ENCODE results near the gene DEFB114. TPM values are rescaled to one million over a fixed set of nuclear protein-coding genes. Genes with fewer than 3 reads are reported as not detected.

The DEFB114 gene
- total RNA-seq, 1 donor = not detected

GRCh38 chr6:49980898-49981297 lies 16.9 kb upstream of the DEFB114 start:
- Histone ChIP-seq H3K27ac (ENCODE audit: low read depth, low read length) (no peak overlapping the region), H4K20me1 (ENCODE audit: insufficient read depth, low read length) (no peaks in the 10 kb centered on the region), H3K4me2 (ENCODE audit: insufficient read depth, low read length) (no peak overlapping the region), H3K36me3 (ENCODE audit: insufficient read depth, low read length) (no peaks in the 10 kb centered on the region), H3K4me1 (ENCODE audit: insufficient read depth, low read length) (no peaks in the 10 kb centered on the region), H3K9me3 (ENCODE audit: low read depth, low read length) (peaks cover 3% of the 10 kb centered on the region), H3K27me3 (ENCODE audit: insufficient read depth, low read length) (no peaks in the 10 kb centered on the region), H3K79me2 (ENCODE audit: insufficient read depth, low read length) (no peaks in the 10 kb centered on the region), H3K4me3 (ENCODE audit: insufficient read depth, low read length) (no peak overlapping the region), H2AFZ (ENCODE audit: low read length) (no peak overlapping the region)
- DNase-seq (ENCODE audit: insufficient read length, low spot score, missing footprints) = peak; percentile 0
- TF ChIP-seq CTCF (IDR thresholded peaks at IDR 0.05; ENCODE audit: extremely low read depth, low read depth, low read length) = no peak

- Histone ChIP-seq H4K20me1 (ENCODE audit: insufficient read depth, low read length) (no peaks in the 10 kb centered on the region), H3K9me3 (ENCODE audit: low read depth, low read length) (peaks cover 3% of the 10 kb centered on the region), H3K4me1 (ENCODE audit: insufficient read depth, low read length) (no peaks in the 10 kb centered on the region), H3K4me2 (ENCODE audit: insufficient read depth, low read length) (no peak overlapping the region), H3K27ac (ENCODE audit: low read depth, low read length) (no peak overlapping the region), H3K79me2 (ENCODE audit: insufficient read depth, low read length) (no peaks in the 10 kb centered on the region), H2AFZ (ENCODE audit: low read length) (no peak overlapping the region), H3K36me3 (ENCODE audit: insufficient read depth, low read length) (no peaks in the 10 kb centered on the region), H3K27me3 (ENCODE audit: insufficient read depth, low read length) (no peaks in the 10 kb centered on the region), H3K4me3 (ENCODE audit: insufficient read depth, low read length) (no peak overlapping the region)
- no peak for DNase-seq (ENCODE audit: insufficient read length, low spot score, missing footprints)
- no peak for TF ChIP-seq CTCF (IDR thresholded peaks at IDR 0.05; ENCODE audit: extremely low read depth, low read depth, low read length)
Measured at GRCh38 chr6:49979584-49979983, 15.6 kb upstream of the DEFB114 start.

GRCh38 chr6:49978332-49979226 lies 14.6 kb upstream of the DEFB114 start:
- no peak overlapping the region for H3K27ac ChIP-seq (ENCODE audit: low read depth, low read length)
- H3K4me1 ChIP-seq (ENCODE audit: insufficient read depth, low read length) = no peaks in the 10 kb centered on the region
- no peaks in the 10 kb centered on the region for H3K27me3 ChIP-seq (ENCODE audit: insufficient read depth, low read length)
- no peak overlapping the region for H3K4me3 ChIP-seq (ENCODE audit: insufficient read depth, low read length)
- no peaks in the 10 kb centered on the region for H3K79me2 ChIP-seq (ENCODE audit: insufficient read depth, low read length)
- no peak for TF ChIP-seq CTCF (IDR thresholded peaks at IDR 0.05; ENCODE audit: extremely low read depth, low read depth, low read length)
- DNase-seq (ENCODE audit: insufficient read length, low spot score, missing footprints) = no peak
- no peak overlapping the region for H2AFZ ChIP-seq (ENCODE audit: low read length)
- H3K9me3 ChIP-seq (ENCODE audit: low read depth, low read length) = peaks cover 3% of the 10 kb centered on the region
- H3K4me2 ChIP-seq (ENCODE audit: insufficient read depth, low read length) = no peak overlapping the region
- H4K20me1 ChIP-seq (ENCODE audit: insufficient read depth, low read length) = no peaks in the 10 kb centered on the region
- no peaks in the 10 kb centered on the region for H3K36me3 ChIP-seq (ENCODE audit: insufficient read depth, low read length)

GRCh38 chr6:49969605-49970004 lies 5.6 kb upstream of the DEFB114 start, which contains the start of gene DEFB113:
DEFB113 (minus strand) TSS chr6:49969625; CDS start chr6:49969625, 0 bp downstream.
- Histone ChIP-seq H3K9me3 (ENCODE audit: low read depth, low read length) (no peaks in the 10 kb centered on the region), H3K4me3 (ENCODE audit: insufficient read depth, low read length) (no peak within 1 kb of the TSS), H3K36me3 (ENCODE audit: insufficient read depth, low read length) (no peaks in the 10 kb centered on the region), H3K27me3 (ENCODE audit: insufficient read depth, low read length) (no peaks in the 10 kb centered on the region), H3K4me1 (ENCODE audit: insufficient read depth, low read length) (no peaks in the 10 kb centered on the region), H2AFZ (ENCODE audit: low read length) (no peak within 1 kb of the TSS), H3K27ac (ENCODE audit: low read depth, low read length) (no peak within 1 kb of the TSS), H4K20me1 (ENCODE audit: insufficient read depth, low read length) (no peaks in the 10 kb centered on the region), H3K4me2 (ENCODE audit: insufficient read depth, low read length) (no peak within 1 kb of the TSS), H3K79me2 (ENCODE audit: insufficient read depth, low read length) (no peaks in the 10 kb centered on the region)
- no peak for DNase-seq (ENCODE audit: insufficient read length, low spot score, missing footprints)
- TF ChIP-seq CTCF (IDR thresholded peaks at IDR 0.05; ENCODE audit: extremely low read depth, low read depth, low read length) = no peak
